Right atrium auricular region (tissue), 2 donors: Measurements from ENCODE around the gene SELENOO. TPM values are rescaled to one million over a fixed set of nuclear protein-coding genes. Genes with fewer than 3 reads are reported as not detected.
"Not testable (repeated sequence)": the region's sequence is repeated elsewhere in the genome, so short reads cannot be mapped to it uniquely, and the experiment has no call there.

ENCODE experiments used
- DNase-seq: peaks from one replicate; pipeline ENCODE4 v3.0.0-alpha.2; 2019; ENCODE audit warnings: low spot score
- H3K27ac ChIP-seq, 2 donors: fragments of 200-600 bp; sonication (generic); 1 replicate in 1 of 2; 2 replicates in 1 of 2; pipeline ENCODE4 v1.5.1; 2016 to 2019
- H3K27me3 ChIP-seq, 2 donors: fragments of 200-600 bp; sonication (generic); one replicate each; pipeline versions ENCODE4 v1.5.1 to v1.6.0; 2017 to 2019
- H3K36me3 ChIP-seq: fragments of 200-600 bp; sonication (generic); one replicate; pipeline ENCODE4 v1.5.1; 2016
- H3K4me1 ChIP-seq, 2 donors: fragments of 200-600 bp; sonication (generic); one replicate each; pipeline versions ENCODE4 v1.5.1 to v1.6.0; 2017 to 2019
- H3K4me3 ChIP-seq, 2 donors: fragments of 200-600 bp; sonication (generic); 1 replicate in 1 of 2; 2 replicates in 1 of 2; pipeline ENCODE4 v1.5.1; 2017 to 2019; ENCODE audit warnings: mild to moderate bottlenecking in 1 of 2, moderate library complexity in 1 of 2
- H3K9me3 ChIP-seq, 2 donors: fragments of 200-600 bp; sonication (generic); one replicate each; pipeline ENCODE4 v1.5.1; 2019
- total RNA-seq, 2 donors: library from RNA; depleted of rRNA; stranded (reverse); fragments of >200 nt; gene quantifications; one replicate each; pipeline ENCODE4 v1.1.0, GENCODE V29; 2016
- TF ChIP-seq, protein P1 (sequence below), 2 donors: fragments of 200-600 bp; sonication (generic); IDR thresholded peaks; one replicate each; pipeline ENCODE4 v1.5.1; 2019; ENCODE audit warnings: antibody characterized with exemption in 2 of 2

The SELENOO gene
- total RNA-seq, 2 donors from 2014 or later = 18.0 to 20.0 TPM

DNA sequence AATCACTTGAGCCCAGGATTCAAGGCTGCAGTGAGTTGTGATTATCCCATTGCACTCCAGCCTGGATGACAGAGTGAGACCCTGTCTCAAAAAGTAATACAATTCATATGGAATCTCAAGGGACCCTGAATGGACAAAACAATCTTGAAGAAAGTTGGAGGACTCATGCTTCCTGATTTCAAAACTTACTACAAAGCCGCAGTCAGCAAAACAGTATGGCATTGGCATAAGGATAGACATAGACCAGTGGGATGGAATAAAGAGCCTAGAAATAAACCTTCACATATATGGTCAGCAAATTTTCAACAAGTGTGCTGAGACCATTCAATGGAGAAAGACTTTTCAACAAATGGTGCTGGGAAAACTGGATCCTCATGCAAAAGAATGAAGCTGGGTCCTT, 2.5 kb downstream of the SELENOO start:
- TF ChIP-seq, protein P1, sequence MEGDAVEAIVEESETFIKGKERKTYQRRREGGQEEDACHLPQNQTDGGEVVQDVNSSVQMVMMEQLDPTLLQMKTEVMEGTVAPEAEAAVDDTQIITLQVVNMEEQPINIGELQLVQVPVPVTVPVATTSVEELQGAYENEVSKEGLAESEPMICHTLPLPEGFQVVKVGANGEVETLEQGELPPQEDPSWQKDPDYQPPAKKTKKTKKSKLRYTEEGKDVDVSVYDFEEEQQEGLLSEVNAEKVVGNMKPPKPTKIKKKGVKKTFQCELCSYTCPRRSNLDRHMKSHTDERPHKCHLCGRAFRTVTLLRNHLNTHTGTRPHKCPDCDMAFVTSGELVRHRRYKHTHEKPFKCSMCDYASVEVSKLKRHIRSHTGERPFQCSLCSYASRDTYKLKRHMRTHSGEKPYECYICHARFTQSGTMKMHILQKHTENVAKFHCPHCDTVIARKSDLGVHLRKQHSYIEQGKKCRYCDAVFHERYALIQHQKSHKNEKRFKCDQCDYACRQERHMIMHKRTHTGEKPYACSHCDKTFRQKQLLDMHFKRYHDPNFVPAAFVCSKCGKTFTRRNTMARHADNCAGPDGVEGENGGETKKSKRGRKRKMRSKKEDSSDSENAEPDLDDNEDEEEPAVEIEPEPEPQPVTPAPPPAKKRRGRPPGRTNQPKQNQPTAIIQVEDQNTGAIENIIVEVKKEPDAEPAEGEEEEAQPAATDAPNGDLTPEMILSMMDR (IDR thresholded peaks at IDR 0.05) = no peak
- H3K27me3 ChIP-seq = no peaks in the 10 kb centered on the region
- H3K27ac ChIP-seq = no peak overlapping the region
- no peak overlapping the region for H3K4me3 ChIP-seq
- H3K9me3 ChIP-seq = no peaks in the 10 kb centered on the region
- DNase-seq = no peak
- peaks cover 0 to 42% of the 10 kb centered on the region in 2 donors for H3K4me1 ChIP-seq
- H3K36me3 ChIP-seq = peaks cover 17% of the 10 kb centered on the region

DNA sequence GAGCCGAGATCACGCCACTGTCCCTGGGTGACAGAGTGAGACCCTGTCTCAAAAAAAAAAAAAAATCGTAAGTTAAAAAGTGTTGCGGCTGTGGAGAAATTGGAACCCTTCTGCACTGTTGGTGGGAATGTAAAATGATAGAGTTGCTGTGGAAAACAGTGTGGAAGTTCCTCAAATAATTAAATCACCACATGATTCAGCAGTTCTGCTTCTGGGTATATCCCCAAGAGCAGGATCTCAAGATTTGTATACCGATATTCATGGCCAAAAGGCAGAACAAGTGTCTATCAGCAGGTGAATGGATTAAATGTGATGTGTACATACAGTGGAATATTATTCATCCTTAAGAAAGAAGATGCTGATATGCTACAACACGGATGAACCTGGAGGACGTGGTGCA, 3.8 kb downstream of the SELENOO start:
- Histone ChIP-seq H3K4me1 (peaks cover 0 to 44% of the 10 kb centered on the region in 2 donors), H3K36me3 (peaks cover 14% of the 10 kb centered on the region), H3K9me3 (no peaks in the 10 kb centered on the region), H3K27me3 (no peaks in the 10 kb centered on the region), H3K4me3 (no peak overlapping the region), H3K27ac (no peak overlapping the region)
- TF ChIP-seq, protein P1 (IDR thresholded peaks at IDR 0.05) = no peak
- DNase-seq = no peak

DNA sequence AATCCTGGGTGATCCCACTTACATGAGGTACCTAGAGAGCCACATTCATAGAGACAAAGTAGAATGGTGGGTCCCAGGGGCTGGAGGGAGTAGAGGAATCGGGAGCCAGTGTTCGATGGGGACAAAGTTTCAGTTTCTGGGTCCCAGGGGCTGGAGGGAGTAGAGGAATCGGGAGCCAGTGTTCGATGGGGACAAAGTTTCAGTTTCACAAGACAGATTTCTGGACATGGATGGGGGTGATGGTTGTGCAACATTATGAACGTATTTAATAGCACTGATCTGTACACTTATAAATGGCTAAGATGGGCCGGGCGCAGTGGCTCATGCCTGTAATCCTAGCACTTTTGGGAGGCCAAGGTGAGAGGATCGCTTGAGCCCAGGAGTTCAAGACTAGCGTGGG, 4.2 kb downstream of the SELENOO start:
- DNase-seq, H3K27ac ChIP-seq, H3K4me3 ChIP-seq, H3K27me3 ChIP-seq, H3K9me3 ChIP-seq: not testable (repeated sequence)
- H3K4me1 ChIP-seq = peaks cover 0 to 43% of the 10 kb centered on the region in 2 donors
- peaks cover 14% of the 10 kb centered on the region for H3K36me3 ChIP-seq

DNA sequence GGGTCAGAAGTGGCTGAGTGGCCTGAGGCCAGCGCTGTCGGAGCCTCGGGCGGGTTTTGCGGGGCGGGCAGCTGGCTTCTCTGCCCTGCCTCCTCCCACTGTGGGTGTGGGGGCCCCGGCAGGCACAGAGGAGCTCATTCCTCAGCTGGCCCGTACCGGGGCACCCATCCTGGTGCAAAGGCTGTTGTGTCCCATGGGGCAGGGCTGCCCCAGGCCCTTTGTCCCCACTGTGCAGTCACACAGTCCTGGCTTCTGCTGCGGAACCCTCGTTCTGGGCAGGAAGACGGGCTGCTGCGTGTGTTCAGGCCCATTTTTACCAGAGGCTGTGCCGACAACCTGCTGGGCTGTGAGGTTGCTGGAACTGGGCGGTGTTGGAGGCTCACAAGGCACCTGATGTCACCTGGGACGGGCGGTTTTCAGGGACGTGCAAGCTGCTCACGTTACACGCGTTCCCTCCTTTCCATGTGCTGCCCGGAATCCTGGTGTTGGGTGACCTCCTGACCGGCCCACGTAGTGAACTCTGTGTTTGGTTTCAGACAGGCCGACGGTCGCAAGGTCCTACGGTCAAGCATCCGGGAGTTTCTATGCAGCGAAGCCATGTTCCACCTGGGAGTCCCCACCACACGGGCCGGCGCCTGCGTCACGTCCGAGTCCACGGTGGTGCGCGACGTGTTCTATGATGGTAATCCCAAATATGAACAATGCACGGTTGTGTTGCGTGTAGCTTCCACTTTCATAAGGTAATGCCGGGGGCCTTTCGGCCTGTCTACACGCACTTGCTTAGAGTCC, 5.2 kb downstream of the SELENOO start:
- H3K9me3 ChIP-seq = no peaks in the 10 kb centered on the region
- peak overlapping the region; percentile 76 to 79 for H3K27ac ChIP-seq
- DNase-seq = no peak
- peaks cover 0 to 42% of the 10 kb centered on the region in 2 donors for H3K4me1 ChIP-seq
- H3K36me3 ChIP-seq = peaks cover 21% of the 10 kb centered on the region
- no peaks in the 10 kb centered on the region for H3K27me3 ChIP-seq
- no peak overlapping the region for H3K4me3 ChIP-seq
- TF ChIP-seq, protein P1 (IDR thresholded peaks at IDR 0.05) = no peak

DNA sequence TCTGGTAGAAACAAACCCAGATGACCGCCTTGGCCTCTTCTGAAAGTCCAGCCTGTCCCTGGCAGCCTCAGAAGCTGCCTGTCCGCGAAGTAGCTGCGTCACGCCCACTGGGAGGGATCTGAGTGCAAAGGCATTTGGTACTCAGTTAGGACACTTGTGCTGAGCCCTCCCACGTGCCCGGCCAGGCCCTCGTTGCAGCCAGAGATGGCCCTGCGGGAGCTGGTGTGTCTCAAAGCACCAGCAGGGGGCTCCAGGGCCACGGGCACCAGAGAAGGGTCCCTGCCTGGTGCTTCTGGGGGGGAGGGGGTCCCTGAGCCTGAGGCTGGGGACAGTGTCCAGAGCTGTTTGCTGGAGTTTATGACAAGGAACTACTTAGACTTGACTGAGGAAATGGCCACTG, 5.8 kb downstream of the SELENOO start:
- Histone ChIP-seq H3K9me3 (no peaks in the 10 kb centered on the region), H3K36me3 (peaks cover 25% of the 10 kb centered on the region), H3K4me3 (no peak overlapping the region), H3K4me1 (peaks cover 0 to 42% of the 10 kb centered on the region in 2 donors), H3K27me3 (no peaks in the 10 kb centered on the region), H3K27ac (peak overlapping the region; percentile 76 to 79)
- DNase-seq = peak; percentile 87
- TF ChIP-seq, protein P1 (IDR thresholded peaks at IDR 0.05) = peak in 1 of 2 donors; percentile 72

DNA sequence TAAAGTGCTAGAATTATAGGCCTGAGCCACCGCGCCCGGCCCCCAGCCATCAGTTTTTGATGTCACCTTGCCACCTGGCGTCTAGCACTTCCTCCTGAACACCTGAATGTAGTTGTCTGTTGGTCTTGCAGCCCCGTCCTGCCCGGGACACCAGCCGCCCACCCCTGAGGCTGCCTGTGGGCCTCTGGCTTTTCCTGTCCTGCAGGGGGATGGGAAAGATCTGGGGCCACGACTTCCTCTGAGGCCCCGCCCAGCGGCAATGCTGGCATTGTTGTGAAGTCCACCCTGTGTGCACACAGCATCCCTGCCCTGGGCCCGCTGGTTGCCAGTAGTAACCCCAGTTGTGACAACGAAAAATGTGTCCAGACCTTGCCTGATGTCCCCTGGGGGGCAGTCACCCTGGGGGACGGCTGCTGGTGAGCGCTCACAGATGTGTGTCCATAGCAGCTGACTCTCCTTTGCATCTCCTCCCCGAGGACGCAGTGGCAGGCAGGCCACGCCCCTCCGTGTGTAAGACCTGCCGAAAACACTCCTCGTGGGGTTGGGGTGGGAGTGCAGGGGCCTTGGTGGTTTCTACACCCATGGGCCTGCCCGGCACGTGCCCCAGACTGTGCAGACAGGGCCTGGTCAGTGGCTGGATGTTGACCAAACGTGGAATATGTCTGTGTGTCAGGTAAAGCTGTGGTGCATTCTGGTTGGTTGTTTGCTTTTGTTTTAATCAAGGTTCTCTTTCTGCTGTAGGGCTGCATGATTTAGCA, 6.8 kb downstream of the SELENOO start:
- peak overlapping the region; percentile 76 to 79 for H3K27ac ChIP-seq
- TF ChIP-seq, protein P1 (IDR thresholded peaks at IDR 0.05) = no peak
- peaks cover 0 to 33% of the 10 kb centered on the region in 2 donors for H3K4me1 ChIP-seq
- no peak overlapping the region for H3K4me3 ChIP-seq
- H3K9me3 ChIP-seq = no peaks in the 10 kb centered on the region
- DNase-seq = no peak
- H3K27me3 ChIP-seq = no peaks in the 10 kb centered on the region
- peaks cover 29% of the 10 kb centered on the region for H3K36me3 ChIP-seq
